ENCODE measurements around the gene RASSF10.
"Not testable (repeated sequence)": the region's sequence is repeated elsewhere in the genome, so short reads cannot be mapped to it uniquely, and the experiment has no call there.

Gene RASSF10

DNA sequence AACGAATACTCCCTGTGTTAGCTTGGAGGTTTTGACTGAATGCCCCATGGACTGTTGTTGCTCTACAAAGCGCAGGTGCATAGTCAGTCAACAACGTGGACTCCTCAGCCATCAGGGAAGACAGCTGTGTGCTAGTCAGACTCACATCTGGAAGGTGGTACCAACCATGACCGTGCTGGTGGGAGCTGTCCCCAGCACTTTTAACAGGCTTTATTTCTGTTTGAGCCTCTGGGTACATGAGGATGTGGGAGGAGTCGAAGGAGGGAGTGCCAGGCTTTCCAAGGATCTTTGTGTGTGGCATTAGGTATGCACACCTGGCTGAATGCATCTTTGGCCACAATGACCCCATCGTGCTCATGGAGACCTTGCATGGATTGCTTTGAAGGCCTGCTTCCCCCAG, 6.6 kb downstream of the RASSF10 start:
- no peak for DNase-seq
- intact Hi-C loops (cut with DNase I), result no loop called here

DNA sequence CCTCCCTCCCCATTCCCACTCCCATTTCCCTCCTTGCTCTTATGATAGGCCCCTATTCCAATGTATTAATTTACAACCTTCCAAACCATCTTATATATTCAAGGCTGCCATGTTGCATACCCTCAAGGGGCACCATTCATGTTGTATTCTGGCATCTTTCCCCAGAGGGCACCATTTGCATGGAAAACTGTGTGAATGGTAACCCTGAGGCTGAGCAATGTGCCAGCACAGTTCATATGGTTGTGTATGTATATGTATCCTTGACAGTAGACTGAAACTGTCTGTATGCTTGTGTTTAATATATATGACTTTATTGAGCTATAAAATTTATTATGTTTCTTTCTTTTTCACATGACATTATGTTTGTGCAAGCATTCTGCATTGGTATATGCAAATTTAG, 7.3 kb downstream of the RASSF10 start:
- intact Hi-C loops (cut with DNase I), result no loop called here
- DNase-seq, result no peak

DNA sequence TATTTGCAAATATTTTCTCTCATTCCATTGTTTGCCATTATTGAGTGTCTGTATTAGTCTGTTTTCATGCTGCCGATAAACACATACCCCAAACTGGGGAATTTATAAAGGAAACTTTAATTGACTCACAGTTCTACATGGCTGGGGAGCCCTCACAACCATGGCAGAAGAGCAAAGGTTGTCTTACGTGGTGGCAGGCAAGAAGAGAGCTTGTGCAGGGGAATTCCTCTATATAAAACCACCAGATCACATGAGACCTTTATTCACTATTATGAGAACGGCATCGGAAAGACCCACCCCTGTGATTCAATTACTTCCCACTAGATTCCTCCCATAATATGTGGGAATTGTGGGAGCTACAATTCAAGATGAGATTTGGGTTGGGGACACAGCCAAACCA, 10.2 kb downstream of the RASSF10 start:
- no peak for DNase-seq
- intact Hi-C loops (cut with DNase I), result no loop called here

DNA sequence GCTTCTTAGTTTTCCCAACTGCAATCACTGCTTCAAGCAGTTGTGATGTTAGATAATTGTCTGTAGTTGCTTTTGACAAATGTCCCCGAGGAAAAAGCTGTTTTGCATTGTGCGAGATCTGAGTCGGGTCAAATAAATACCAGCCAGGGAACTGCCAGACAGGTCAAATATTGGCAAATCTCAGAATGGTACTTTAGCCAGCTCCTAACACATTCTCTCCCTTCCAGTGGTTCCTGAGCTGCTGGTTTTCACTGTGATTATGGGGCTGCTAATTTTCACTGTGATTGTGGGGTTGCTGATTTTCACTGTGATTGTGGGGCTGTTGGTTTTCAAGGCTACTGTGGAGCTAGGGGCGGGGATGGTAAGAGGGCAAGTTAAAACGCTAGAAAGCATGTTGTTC, 14.3 kb downstream of the RASSF10 start:
- DNase-seq, result no peak
- intact Hi-C loops (cut with DNase I), result no loop called here

DNA sequence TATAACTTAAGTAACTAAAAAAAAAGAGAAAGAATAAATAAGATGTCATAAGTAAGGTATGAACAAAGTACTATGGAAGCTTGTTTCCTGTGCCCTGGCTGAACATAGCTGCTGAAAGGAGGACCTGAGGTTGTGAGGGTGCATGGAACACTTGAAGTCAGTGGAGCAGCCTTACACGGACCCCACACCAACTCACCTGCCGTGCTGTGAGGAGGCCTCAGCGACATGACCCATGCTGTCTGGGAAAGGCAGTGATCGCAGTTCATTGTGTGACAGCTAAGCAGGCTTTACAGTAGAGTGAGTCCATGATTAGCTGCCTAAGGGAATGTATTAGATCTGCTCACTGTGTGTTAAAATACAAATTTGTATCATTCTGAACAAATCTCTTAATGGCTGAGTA, 17.6 kb downstream of the RASSF10 start:
- DNase-seq, result no peak
- intact Hi-C loops (cut with DNase I), result no loop called here

- intact Hi-C loops (cut with DNase I), result no loop called here
These were observed 19.2 kb downstream of the RASSF10 start for GRCh38 chr11:13028322-13028721.

DNA sequence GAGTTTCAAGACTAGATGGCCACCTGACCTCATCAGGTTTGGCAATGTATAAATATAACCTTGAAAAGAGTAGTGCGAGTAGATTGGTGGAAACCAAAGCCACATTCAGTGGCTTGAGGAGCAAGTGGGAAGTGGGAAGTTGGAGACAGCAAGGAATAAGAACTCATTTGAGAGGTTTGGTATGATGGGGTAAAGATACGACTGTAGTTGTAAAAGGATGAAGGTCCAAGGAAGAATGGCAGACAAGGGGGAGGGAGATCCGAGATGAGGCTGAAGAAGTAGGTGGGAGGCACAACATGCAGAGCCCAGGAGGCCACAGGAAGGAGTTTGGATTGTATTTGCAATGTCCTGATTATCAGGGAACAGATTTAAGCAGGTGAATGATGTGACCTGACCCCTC, 20.8 kb downstream of the RASSF10 start:
- intact Hi-C loops (cut with DNase I), result no loop called here
- no peak for DNase-seq

More at GRCh38 chr11:13028322-13028721, 19.2 kb downstream of the RASSF10 start:
- DNase-seq, result no peak

DNA sequence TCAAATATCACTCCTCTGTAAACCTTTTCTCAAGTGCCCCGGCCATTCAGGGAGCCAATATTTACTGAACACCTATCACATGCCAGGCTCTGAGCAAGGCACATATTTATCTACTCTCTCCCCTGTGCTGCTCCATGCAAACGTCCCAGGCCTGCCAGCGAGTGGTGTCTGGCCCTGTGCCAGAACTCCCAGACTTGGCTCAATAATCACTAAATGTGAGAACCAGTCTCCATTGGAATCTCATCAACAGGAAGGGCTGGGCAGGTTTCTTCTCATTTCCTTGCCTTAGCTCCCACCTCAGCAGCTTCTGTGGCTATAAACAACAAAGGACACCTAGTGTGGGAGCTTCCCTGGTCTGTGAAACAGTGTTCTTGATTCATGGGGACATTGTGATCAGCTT, 21.7 kb downstream of the RASSF10 start:
- peak in 1 of 10 donors; percentile 63 for DNase-seq
- intact Hi-C loops (cut with DNase I), result no loop called here

- no peak for DNase-seq
- intact Hi-C loops (cut with DNase I), result no loop called here
These were observed 22.2 kb downstream of the RASSF10 start for GRCh38 chr11:13031349-13031748.

GRCh38 chr11:13033760-13034533, 24.8 kb downstream of the RASSF10 start:
- no peak for DNase-seq

GRCh38 chr11:13035711-13036110, 26.6 kb downstream of the RASSF10 start:
- no peak for DNase-seq
- intact Hi-C loops (cut with DNase I), result no loop called here

More at GRCh38 chr11:13033760-13034533, 24.8 kb downstream of the RASSF10 start:
- intact Hi-C loops (cut with DNase I), result no loop called here

GRCh38 chr11:13036235-13036634, 27.1 kb downstream of the RASSF10 start:
- intact Hi-C loops (cut with DNase I), result no loop called here
- no peak for DNase-seq

DNA sequence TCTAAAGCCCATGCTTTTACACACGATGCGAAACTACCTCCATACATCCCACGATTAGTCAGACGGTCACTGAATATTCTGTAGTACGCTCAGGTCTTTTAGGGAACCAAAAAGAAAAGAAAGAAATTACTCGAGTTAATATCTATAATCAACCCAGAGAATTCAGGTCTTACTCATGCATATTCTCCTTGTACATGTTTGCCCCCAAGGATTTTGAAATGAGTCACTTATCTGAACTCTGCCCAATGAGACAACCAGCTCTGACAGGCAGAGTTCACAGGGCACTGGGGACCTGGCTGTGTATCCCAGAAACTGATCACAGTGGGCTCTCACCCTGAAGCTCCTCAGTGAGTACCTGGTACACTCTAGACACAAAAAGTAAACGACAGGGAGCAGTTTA, 29.2 kb downstream of the RASSF10 start:
- intact Hi-C loops (cut with DNase I), result no loop called here
- no peak for DNase-seq

- no peak for DNase-seq
- intact Hi-C loops (cut with DNase I), result no loop called here
These were observed 30.0 kb downstream of the RASSF10 start for GRCh38 chr11:13039126-13039525.

GRCh38 chr11:13040969-13041561, 31.9 kb downstream of the RASSF10 start:
- intact Hi-C loops (cut with DNase I), result no loop called here
- no peak for DNase-seq

DNA sequence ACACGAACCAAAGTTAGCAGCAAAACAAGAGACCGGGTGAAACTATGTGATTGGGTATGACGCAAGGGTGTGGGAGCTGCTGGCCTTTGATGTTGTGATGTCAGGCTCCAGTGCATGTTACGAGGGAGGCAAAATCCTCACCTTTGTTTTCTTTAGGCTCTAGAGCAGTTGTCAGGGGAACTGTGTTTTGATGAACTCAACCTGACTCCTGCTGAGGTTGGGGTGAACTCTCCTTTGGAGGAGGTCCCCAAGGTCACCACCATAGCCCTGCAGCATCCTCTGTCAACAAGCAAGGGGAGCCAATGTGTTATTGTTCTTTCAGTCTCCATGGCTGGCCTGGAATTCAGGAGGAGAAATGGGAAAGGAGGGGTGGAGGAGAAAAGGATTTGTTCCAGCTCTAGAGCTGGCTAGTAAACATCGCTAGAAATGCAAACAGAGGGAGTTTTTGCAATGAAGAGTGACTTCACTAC, 33.8 kb downstream of the RASSF10 start:
- no peak for DNase-seq
- intact Hi-C loops (cut with DNase I), result no loop called here

- DNase-seq, result no peak
- intact Hi-C loops (cut with DNase I), result no loop called here
These were observed 35.0 kb downstream of the RASSF10 start for GRCh38 chr11:13043912-13044628.

DNA sequence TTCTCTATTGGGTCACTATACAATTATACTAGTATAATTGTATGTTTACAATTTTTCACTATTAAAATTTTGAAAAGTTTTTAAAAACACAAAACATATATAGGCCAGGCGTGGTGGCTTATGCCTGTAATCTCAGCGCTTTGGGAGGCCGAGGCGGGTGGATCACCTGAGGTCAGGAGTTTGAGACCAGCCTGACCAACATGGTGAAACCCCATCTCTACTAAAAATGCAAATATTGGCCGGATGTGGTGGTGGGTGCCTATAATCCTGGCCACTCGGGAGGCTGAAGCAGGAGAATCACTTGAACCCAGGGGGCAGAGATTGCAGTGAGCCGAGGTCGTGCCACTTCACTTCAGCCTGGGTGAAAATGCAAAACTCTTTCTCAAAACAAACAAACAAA, 36.0 kb downstream of the RASSF10 start:
- intact Hi-C loops (cut with DNase I); DNase-seq: not testable (repeated sequence)

DNA sequence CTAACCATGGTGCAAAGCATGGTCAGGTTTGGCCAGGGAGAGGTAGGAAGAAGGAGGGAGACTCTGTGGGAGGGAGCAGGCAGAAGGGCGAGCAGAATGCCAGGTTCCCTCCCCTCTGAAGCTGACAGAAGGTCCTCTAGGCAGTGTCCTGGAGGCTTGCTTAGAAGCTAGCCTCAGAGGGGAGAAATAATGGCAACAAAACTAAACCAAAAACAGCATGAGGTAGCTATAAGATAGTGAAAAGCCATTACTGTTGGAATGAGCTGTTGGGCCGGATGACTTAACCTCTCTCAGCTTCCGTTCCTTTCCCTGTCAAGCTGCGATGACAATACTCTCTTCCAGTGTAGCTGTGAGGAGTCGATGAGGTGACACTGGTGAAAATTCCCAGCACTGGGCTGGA, 36.6 kb downstream of the RASSF10 start:
- no peak for DNase-seq

DNA sequence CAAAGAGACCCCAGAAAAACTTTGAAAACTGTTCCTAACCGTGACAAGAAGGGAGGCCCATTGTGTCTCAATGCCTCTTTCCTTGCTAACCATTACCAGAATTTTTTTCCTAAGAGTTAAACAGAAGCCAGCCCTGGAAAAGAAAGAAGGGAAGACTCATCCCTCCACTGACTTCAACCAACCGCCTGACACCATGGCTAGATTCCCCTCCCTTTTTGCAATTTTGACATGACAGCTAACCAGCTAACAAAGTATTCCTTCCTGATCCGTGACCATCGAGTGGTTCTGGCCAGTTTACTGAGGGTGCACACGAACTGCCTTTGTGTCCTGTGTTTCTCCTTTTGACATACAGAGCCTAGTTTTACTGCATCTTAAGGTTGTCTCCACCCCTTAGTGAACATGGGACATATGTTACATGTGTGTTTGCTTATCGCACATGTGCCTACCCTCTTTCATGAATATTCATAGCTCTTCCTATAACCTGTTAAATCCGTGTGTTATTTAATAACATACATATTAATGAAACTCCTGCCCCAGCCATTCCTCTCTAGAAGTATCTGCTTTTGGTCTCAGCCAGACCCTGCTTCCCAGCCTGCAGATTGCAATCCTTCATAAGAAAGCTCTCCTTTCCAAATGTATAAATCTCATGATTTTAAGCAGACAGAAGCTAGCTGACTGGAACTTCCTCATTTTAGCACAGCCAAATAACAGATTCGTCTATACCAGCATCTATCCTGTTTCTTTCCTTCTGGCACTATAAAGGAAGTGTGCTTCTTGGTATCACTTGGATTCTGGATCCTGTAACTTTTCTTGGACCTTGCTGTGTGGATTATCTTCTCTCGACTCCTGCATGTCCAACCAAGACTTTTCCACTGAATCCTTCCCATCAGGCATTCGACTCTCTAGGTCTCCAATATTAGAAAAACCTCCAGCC, 37.8 kb downstream of the RASSF10 start:
- intact Hi-C loops (cut with DNase I), result no loop called here
- DNase-seq, result no peak

More for the DNA sequence above, 36.6 kb downstream of the RASSF10 start:
- intact Hi-C loops (cut with DNase I), result no loop called here

Measured in posterior cingulate gyrus (tissue), 11 donors.